LNCaP clone FGC (cell line): ENCODE data around the gene DOK6.
"Not testable (repeated sequence)": the region's sequence is repeated elsewhere in the genome, so short reads cannot be mapped to it uniquely, and the experiment has no call there.

Experiments used
- DNase-seq: peaks from one replicate; pipeline ENCODE4 v3.0.0-alpha.2; 2011; ENCODE audit warnings: low read depth
- H3K4me3 ChIP-seq: 2 replicates; pipeline ENCODE4 v1.5.1; 2011; ENCODE audit warnings: mild to moderate bottlenecking, low read depth, low read length, control low read depth
- TF ChIP-seq, protein P1 (sequence below): IDR thresholded peaks from 2 replicates; pipeline ENCODE4 v1.5.1; 2012; ENCODE audit warnings: mild to moderate bottlenecking; ENCODE audit not compliant: control insufficient read depth, insufficient read depth; ENCODE audit errors: extremely low read depth

Gene DOK6

GRCh38 chr18:69400253-69400975 is at the start of gene DOK6:
Gene DOK6 (plus strand): TSS chr18:69400888.
- TF ChIP-seq, protein P1, sequence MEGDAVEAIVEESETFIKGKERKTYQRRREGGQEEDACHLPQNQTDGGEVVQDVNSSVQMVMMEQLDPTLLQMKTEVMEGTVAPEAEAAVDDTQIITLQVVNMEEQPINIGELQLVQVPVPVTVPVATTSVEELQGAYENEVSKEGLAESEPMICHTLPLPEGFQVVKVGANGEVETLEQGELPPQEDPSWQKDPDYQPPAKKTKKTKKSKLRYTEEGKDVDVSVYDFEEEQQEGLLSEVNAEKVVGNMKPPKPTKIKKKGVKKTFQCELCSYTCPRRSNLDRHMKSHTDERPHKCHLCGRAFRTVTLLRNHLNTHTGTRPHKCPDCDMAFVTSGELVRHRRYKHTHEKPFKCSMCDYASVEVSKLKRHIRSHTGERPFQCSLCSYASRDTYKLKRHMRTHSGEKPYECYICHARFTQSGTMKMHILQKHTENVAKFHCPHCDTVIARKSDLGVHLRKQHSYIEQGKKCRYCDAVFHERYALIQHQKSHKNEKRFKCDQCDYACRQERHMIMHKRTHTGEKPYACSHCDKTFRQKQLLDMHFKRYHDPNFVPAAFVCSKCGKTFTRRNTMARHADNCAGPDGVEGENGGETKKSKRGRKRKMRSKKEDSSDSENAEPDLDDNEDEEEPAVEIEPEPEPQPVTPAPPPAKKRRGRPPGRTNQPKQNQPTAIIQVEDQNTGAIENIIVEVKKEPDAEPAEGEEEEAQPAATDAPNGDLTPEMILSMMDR: no peak
- DNase-seq: no peak
- H3K4me3 ChIP-seq: peak within 1 kb of the TSS; percentile 25; the same call in 1 of the 2 replicates

DNA sequence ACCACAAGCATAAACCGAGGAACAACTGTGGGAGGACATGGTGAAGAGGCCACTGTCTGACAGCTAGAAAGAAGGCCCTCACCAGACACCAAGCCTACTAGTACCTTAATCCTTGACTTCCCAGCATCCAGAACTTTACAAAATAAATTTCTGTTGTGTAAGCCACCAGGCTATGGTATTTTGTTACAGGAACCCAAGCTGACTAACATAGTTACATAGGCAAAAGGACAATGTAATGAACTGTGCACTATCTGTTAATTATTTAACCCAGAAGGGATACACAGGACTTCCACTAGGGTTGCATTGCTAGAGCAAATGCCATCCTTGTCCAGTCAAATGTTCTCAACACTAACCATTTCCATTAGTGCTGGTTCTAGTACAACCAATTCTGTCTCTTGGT is 47.7 kb upstream of the DOK6 start:
- TF ChIP-seq, protein P1: no peak
- no peak for DNase-seq
- H3K4me3 ChIP-seq: no peak overlapping the region

DNA sequence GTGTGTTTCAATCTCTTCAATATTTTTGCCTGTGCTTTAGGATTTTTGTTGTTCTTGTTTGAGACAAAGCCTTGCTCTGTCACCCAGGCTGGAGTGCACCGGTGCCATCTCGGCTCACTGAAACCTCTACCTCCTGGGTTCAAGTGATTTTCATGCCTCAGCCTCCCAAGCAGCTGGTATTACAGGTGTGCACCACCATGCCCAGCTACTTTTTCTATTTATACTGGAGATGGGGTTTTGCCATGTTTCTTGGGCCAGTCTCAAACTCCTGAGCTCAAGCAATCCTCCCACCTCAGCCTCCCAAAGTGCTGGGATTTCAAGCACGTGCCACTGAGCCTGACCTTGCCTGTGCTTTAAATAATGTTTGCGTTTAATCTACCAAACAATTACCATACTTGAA is 43.1 kb upstream of the DOK6 start:
- no peak for DNase-seq
- TF ChIP-seq, protein P1: no peak
- H3K4me3 ChIP-seq: no peak overlapping the region

DNA sequence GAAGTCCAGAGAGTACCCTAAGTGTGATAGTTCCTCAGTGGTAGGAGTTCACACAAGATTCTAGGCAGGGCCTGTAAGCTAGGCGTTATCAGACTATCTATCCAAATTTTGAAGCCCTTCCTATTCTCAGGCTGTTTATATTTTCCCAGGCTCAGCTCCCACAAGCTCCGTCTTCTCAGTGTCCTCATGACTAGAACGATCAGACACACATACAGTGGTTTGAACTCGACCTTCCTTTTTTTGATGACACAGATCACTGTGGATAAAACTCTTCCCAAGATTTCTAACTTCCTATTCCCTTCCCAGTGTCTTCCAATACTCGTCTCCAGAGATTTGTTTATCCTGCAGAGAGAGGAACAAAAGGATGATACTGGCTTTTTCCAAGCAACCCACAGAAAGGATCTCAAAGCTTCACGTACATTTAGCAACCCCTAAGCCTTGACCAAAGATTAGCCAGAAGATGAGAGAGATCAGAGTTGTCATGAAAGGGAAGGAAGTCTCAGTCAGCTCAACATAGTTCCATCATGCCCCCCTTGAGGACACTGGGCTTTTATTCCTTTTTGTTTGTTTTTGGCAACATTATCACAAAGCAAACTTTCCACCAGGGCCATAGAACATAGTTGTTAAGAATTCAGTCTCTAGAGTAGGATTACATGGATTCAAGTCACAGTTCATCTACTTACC is 42.3 kb upstream of the DOK6 start:
- no peak for DNase-seq
- TF ChIP-seq, protein P1: no peak
- no peak overlapping the region for H3K4me3 ChIP-seq

DNA sequence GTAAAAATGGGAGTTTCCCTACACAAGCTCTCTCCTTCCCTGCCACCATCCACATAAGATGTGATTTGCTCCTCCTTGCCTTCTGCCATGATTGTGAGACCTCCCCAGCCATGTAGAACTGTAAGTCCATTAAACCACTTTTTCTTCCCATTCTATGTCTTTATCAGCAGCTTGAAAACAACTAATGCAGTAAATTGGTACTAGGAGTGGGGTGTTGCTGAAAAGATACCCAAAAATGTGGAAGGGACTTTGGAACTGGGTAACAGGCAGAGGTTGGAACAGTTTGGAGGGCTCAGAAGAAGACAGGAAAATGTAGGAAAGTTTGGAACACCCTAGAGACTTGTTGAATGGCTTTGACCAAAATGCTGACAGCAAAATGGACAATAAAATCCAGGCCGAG is 40.9 kb upstream of the DOK6 start:
- DNase-seq, H3K4me3 ChIP-seq: not testable (repeated sequence)

DNA sequence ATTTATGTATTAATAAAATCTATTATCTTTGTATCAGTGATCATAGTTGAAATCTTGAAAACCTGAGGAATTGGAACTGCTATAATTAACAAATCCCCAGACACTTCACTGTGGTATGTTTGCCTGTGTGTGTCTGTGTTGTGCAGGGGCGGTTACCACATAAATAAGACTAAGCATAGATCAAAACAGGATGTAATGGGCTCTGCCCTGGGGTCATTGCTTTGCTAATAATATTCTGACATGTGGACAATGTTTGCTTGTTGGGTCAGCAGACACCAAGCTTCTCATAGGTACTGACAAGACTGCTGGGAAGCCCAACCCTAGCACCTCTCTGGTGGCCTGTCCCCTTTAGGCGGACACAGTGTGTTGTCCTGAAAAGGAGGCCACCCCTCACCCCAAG is 35.8 kb upstream of the DOK6 start:
- TF ChIP-seq, protein P1: no peak
- H3K4me3 ChIP-seq: no peak overlapping the region
- no peak for DNase-seq

GRCh38 chr18:69365658-69366057 is 35.0 kb upstream of the DOK6 start:
- DNase-seq: no peak
- TF ChIP-seq, protein P1: no peak
- no peak overlapping the region for H3K4me3 ChIP-seq
